ENCODE measurements around the gene ATXN7L1.

DNA sequence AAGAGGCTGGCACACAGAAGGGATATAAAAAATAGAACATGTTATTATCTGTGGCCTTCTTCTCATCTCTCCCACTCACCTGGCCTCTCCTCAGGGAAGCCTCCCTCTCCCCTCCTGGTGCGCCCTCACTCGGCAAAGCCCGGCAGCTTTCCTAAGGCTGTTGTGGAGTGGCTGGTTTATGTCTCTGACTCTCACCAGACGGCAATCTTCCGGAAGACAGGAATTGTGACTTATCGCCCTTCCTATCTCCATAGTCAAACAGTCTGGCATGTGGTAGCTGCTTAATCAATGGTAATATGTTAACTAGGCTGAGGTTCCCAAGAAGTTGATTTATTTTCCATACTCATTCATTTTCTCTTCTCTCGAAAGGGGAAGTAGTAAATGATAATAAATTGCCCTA, 78.7 kb downstream of the ATXN7L1 start:
- no peak for TF ChIP-seq SP1 (IDR thresholded peaks at IDR 0.05)
- no peak for TF ChIP-seq L3MBTL2 (conservative IDR thresholded peaks at IDR 0.05)
- no peak for TF ChIP-seq PKNOX1 (IDR thresholded peaks at IDR 0.05)
- TF ChIP-seq ARNT (IDR thresholded peaks at IDR 0.05), result no peak
- TF ChIP-seq FOXM1 (IDR thresholded peaks at IDR 0.05; ENCODE audit: borderline replicate concordance), result no peak
- no peak for TF ChIP-seq SUZ12 (IDR thresholded peaks at IDR 0.05)
- TF ChIP-seq ELF4 (IDR thresholded peaks at IDR 0.05), result no peak
- no peak for TF ChIP-seq BHLHE40 (IDR thresholded peaks at IDR 0.05; ENCODE audit: borderline replicate concordance)
- TF ChIP-seq HDGF (IDR thresholded peaks at IDR 0.05; ENCODE audit: borderline replicate concordance), result no peak
- no peak for TF ChIP-seq CTBP1 (IDR thresholded peaks at IDR 0.05; ENCODE audit: borderline replicate concordance)
- TF ChIP-seq ZNF384 (IDR thresholded peaks at IDR 0.05), result no peak
- TF ChIP-seq TARDBP (IDR thresholded peaks at IDR 0.05), result no peak

Measured in HEK293T (cell line).